ENCODE measurements around the gene ATG16L1.
"Not testable (repeated sequence)": the region's sequence is repeated elsewhere in the genome, so short reads cannot be mapped to it uniquely, and the experiment has no call there.

Gene ATG16L1

GRCh38 chr2:233334915-233335314 lies 83.4 kb downstream of the ATG16L1 start:
- no peak for DNase-seq (ENCODE audit: low read depth)

DNA sequence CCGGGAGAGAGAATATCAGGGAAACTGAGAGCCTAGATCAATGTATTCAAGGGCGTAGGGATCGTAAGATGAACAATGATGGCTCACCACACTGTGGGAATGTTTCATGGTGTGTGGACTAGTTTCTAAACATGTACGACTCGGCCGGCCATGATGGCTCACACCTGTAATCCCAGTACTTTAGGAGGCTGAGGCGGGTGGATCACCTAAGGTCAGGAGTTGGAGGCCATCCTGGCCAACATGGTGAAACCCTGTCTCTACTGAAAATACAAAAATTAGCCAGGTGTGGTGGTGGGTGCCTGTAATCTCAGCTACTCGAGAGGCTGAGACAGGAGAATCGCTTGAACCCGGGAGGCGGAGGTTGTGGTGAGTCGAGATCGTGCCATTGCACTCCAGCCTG lies 84.6 kb downstream of the ATG16L1 start:
- not testable (repeated sequence) for DNase-seq (ENCODE audit: low read depth)

DNA sequence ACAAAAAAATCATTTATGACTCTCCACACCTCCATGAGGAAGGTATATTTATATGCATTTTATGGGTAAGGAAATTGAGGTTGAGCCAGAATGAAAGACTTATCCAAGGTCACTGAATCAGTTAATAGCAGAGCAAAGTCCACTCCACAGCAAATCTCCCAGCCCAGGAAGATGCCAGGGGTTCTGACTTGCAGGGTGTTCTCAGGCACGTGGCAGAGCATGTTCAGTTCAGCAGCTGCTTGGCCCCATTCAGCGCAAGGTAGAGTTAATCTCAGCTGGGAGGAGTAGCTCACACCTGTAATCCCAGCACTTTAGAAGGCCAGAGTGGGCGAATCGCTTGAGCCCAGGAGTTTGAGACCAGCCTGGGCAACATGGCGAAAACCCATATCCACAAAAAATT lies 85.1 kb downstream of the ATG16L1 start:
- DNase-seq (ENCODE audit: low read depth), result no peak

- DNase-seq (ENCODE audit: low read depth), result no peak
These were observed 86.6 kb downstream of the ATG16L1 start for GRCh38 chr2:233338046-233338445.

DNA sequence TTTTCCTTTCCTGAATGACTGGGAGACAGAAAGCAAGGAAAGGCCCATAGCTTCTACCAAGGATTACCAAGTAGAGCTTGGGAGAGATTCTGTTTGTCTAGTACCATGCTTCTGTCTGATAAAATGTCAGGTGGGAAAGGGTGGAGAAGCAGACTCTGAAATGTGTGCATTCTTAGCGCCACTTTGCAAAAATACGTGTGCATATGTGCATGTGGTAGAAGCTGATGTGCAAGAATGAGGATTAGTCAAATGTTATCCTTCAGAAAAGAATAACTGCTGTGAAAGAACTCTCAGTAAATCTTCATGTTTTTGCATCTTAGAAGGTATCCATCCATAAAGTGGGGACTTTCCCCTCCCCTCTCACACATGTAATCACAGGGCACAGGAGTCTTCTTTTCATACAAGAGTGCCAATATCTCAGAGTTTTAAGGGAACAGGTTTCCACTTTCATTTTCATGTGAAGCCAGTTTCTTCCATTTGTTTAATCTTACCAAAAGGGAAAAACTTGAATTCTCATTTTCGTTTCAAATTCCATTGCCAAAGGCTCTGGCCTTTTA lies 87.4 kb downstream of the ATG16L1 start:
- no peak for DNase-seq (ENCODE audit: low read depth)

DNA sequence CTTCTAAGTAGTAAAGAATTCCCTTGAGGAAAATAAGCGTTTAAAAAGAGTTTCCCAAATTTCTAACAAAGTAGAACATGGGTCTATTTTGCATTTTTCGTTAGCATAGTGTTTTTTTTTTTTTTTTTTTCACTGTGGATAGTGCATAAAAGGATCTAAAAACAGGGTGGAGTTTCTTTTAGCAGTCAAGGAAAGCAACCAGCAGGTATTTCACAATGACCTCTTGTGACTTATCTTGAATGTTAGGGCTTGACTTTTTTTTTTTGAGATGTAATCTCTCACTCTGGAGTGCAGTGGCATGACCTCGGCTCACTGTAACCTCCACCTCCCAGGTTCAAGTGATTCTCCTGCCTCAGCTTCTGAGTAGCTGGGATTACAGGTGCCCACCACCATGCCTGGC lies 88.0 kb downstream of the ATG16L1 start:
- no peak for DNase-seq (ENCODE audit: low read depth)

DNA sequence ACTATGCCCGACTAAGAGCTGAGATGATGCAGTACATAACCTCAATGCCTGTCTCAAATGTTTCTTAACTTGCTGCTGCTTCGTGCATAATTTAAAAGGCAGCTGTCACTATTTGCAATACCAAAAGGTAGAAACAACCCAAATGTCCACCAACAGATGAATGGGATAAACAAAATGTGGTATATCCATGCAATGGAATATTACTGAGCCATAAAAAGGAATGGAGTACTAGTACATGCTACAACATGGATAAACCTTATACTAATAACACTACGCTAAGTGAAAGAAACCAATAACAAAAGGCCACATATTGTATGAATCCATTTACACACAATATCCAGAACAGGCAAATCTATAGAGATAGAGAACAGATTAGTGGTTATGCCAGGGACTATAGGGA lies 89.8 kb downstream of the ATG16L1 start:
- no peak for DNase-seq (ENCODE audit: low read depth)

- DNase-seq (ENCODE audit: low read depth), result no peak
These were observed 90.8 kb downstream of the ATG16L1 start for GRCh38 chr2:233342301-233342700.

GRCh38 chr2:233343171-233343705 lies 91.8 kb downstream of the ATG16L1 start:
- no peak for DNase-seq (ENCODE audit: low read depth)
